ENCODE measurements around the gene ACP7.
"Not testable (repeated sequence)": the region's sequence is repeated elsewhere in the genome, so short reads cannot be mapped to it uniquely, and the experiment has no call there.

Gene ACP7

GRCh38 chr19:39133431-39134270 lies 49.5 kb downstream of the ACP7 start:
- no peak for DNase-seq

- DNase-seq, result no peak
These were observed 51.5 kb downstream of the ACP7 start for GRCh38 chr19:39135701-39136100.

GRCh38 chr19:39136225-39136940 lies 52.2 kb downstream of the ACP7 start:
- DNase-seq, result no peak

- DNase-seq, result no peak
These were observed 53.0 kb downstream of the ACP7 start for GRCh38 chr19:39137131-39137530.

GRCh38 chr19:39138221-39139211 lies 54.3 kb downstream of the ACP7 start:
- DNase-seq, result no peak

GRCh38 chr19:39139305-39139874 lies 55.2 kb downstream of the ACP7 start:
- DNase-seq, result peak; percentile 61

- DNase-seq, result no peak
These were observed 55.8 kb downstream of the ACP7 start for GRCh38 chr19:39139971-39140453.

GRCh38 chr19:39140594-39140993 lies 56.4 kb downstream of the ACP7 start:
- DNase-seq, result no peak

- DNase-seq, result no peak
These were observed 57.8 kb downstream of the ACP7 start for GRCh38 chr19:39141929-39142328.

- DNase-seq, result no peak
These were observed 58.5 kb downstream of the ACP7 start for GRCh38 chr19:39142630-39143029.

- DNase-seq, result not testable (repeated sequence)
These were observed 59.7 kb downstream of the ACP7 start for GRCh38 chr19:39143757-39144289.

- DNase-seq, result no peak
These were observed 60.3 kb downstream of the ACP7 start for GRCh38 chr19:39144290-39145071.

- DNase-seq, result no peak
These were observed 61.2 kb downstream of the ACP7 start for GRCh38 chr19:39145180-39145953.

GRCh38 chr19:39146091-39146490 lies 61.9 kb downstream of the ACP7 start:
- no peak for DNase-seq

- no peak for DNase-seq
These were observed 62.7 kb downstream of the ACP7 start for GRCh38 chr19:39146686-39147450.

GRCh38 chr19:39147480-39147879 lies 63.3 kb downstream of the ACP7 start:
- DNase-seq, result no peak

- DNase-seq, result no peak
These were observed 64.9 kb downstream of the ACP7 start for GRCh38 chr19:39148939-39149529.

GRCh38 chr19:39150235-39150634 lies 66.1 kb downstream of the ACP7 start:
- no peak for DNase-seq

Measured in kidney glomerular epithelial cell (primary cell).